Natural killer cell (primary cell): ENCODE data around the gene JPH2. TPM values are rescaled to one million over a fixed set of nuclear protein-coding genes. Genes with fewer than 3 reads are reported as not detected.

Experiments used
- ATAC-seq, 3 donors: fragments of 150-1000 bp in 2 of 3; fragments of 200-7000 bp in 1 of 3; cut with Tn5 transposase; 1 replicate in 1 of 3; 2 replicates in 2 of 3; pipeline ENCODE4 v1.10.0; 2021; ENCODE audit warnings: mild to moderate bottlenecking in 2 of 3, moderate library complexity in 2 of 3
- DNase-seq, 2 donors: peaks; one replicate each; pipeline versions ENCODE4 v3.0.0 to v3.0.0-alpha.2; 2013 to 2021; ENCODE audit warnings: mixed read lengths in 1 of 2
- H3K27ac ChIP-seq: one replicate; pipeline ENCODE4 v1.5.1; 2013; ENCODE audit warnings: mild to moderate bottlenecking, low read length
- H3K27me3 ChIP-seq: one replicate; pipeline ENCODE4 v1.6.1; 2013; ENCODE audit warnings: low read length; ENCODE audit not compliant: control insufficient read depth, insufficient read depth
- H3K36me3 ChIP-seq: one replicate; pipeline ENCODE4 v1.6.1; 2013; ENCODE audit warnings: low read length; ENCODE audit not compliant: control insufficient read depth, insufficient read depth
- H3K4me1 ChIP-seq: one replicate; pipeline ENCODE4 v1.6.1; 2013; ENCODE audit warnings: low read length; ENCODE audit not compliant: control insufficient read depth, insufficient read depth
- H3K4me3 ChIP-seq: one replicate; pipeline ENCODE4 v1.5.1; 2013; ENCODE audit warnings: low read length
- H3K9me3 ChIP-seq: one replicate; pipeline ENCODE4 v1.6.1; 2013; ENCODE audit warnings: low read length; ENCODE audit not compliant: control insufficient read depth, insufficient read depth
- H3K27ac Mint-ChIP-seq, 2 donors: one replicate each; pipeline ENCODE4 v1.8.0; 2022; ENCODE audit warnings: mild to moderate bottlenecking in 2 of 2, mixed read lengths in 2 of 2, moderate library complexity in 1 of 2
- H3K27me3 Mint-ChIP-seq, 2 donors: one replicate each; pipeline ENCODE4 v1.8.0; 2022; ENCODE audit warnings: low read depth in 2 of 2, mixed read lengths in 2 of 2
- H3K36me3 Mint-ChIP-seq: one replicate; pipeline ENCODE4 v1.8.0; 2022; ENCODE audit warnings: mixed read lengths
- H3K4me1 Mint-ChIP-seq, 2 donors: one replicate each; pipeline ENCODE4 v1.8.0; 2022; ENCODE audit warnings: mixed read lengths in 2 of 2
- H3K4me3 Mint-ChIP-seq: one replicate; pipeline ENCODE4 v1.8.0; 2022; ENCODE audit warnings: mild to moderate bottlenecking, moderate library complexity, mixed read lengths
- H3K9me3 Mint-ChIP-seq, 2 donors: one replicate each; pipeline ENCODE4 v1.8.0; 2022; ENCODE audit warnings: mixed read lengths in 2 of 2
- WGBS: methylation state at CpG from one replicate; pipeline ENCODE4 v1.1.7; 2013; ENCODE audit warnings: missing lambda C conversion rate; ENCODE audit not compliant: insufficient coverage; 5-methylcytosine and 5-hydroxymethylcytosine counted together
- intact Hi-C: fragments of 100-400 bp; cut with micrococcal nuclease; formaldehyde crosslinking; loops from one replicate; pipeline ENCODE4 v1.14.2; 2022
- total RNA-seq, 4 donors: library from RNA; stranded (reverse); fragments of 120-200 nt in 1 of 4; gene quantifications; one replicate each; pipeline versions ENCODE4 v1.2.3 to v1.2.4, GENCODE V29; 2013 to 2022
- TF ChIP-seq, protein P1 (sequence below): fragments of 200-600 bp; IDR thresholded peaks from one replicate; pipeline ENCODE4 v1.8.0; 2022; ENCODE audit warnings: antibody characterized with exemption

JPH2 gene
- total RNA-seq, 3 donors from 2014 or later (not counting 1 experiment from before 2014, with no cell fraction given) = not detected

- Histone ChIP-seq H3K36me3 (no peaks in the 10 kb centered on the region), H3K27me3 (no peaks in the 10 kb centered on the region), H3K27ac (no peak overlapping the region), H3K4me1 (no peaks in the 10 kb centered on the region), H3K9me3 (no peaks in the 10 kb centered on the region), H3K4me3 (no peak overlapping the region)
- TF ChIP-seq, protein P1, sequence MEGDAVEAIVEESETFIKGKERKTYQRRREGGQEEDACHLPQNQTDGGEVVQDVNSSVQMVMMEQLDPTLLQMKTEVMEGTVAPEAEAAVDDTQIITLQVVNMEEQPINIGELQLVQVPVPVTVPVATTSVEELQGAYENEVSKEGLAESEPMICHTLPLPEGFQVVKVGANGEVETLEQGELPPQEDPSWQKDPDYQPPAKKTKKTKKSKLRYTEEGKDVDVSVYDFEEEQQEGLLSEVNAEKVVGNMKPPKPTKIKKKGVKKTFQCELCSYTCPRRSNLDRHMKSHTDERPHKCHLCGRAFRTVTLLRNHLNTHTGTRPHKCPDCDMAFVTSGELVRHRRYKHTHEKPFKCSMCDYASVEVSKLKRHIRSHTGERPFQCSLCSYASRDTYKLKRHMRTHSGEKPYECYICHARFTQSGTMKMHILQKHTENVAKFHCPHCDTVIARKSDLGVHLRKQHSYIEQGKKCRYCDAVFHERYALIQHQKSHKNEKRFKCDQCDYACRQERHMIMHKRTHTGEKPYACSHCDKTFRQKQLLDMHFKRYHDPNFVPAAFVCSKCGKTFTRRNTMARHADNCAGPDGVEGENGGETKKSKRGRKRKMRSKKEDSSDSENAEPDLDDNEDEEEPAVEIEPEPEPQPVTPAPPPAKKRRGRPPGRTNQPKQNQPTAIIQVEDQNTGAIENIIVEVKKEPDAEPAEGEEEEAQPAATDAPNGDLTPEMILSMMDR = no peak
- H3K27me3 Mint-ChIP-seq = peaks cover 5 to 14% of the 10 kb centered on the region in 2 donors
- ATAC-seq = peak; percentile 47 to 73 (median 60)
- intact Hi-C loops = no loop called here
- H3K36me3 Mint-ChIP-seq = no peaks in the 10 kb centered on the region
- peaks cover 0 to 4% of the 10 kb centered on the region in 2 donors for H3K4me1 Mint-ChIP-seq
- no peak overlapping the region for H3K4me3 Mint-ChIP-seq
- WGBS = 77% methylated on average over 7 of the region's 8 CpGs
- H3K27ac Mint-ChIP-seq = no peak overlapping the region
- DNase-seq = no peak
- no peaks in the 10 kb centered on the region for H3K9me3 Mint-ChIP-seq
These were observed 51.4 kb downstream of the JPH2 start for GRCh38 chr20:44135417-44136204.

- no peak overlapping the region for H3K4me3 Mint-ChIP-seq
- no peak overlapping the region for H3K4me3 ChIP-seq
- H3K4me1 ChIP-seq = no peaks in the 10 kb centered on the region
- ATAC-seq = peak; percentile 20 to 41 (median 27)
- no peaks in the 10 kb centered on the region for H3K9me3 ChIP-seq
- H3K36me3 Mint-ChIP-seq = no peaks in the 10 kb centered on the region
- peaks cover 7 to 12% of the 10 kb centered on the region in 2 donors for H3K27me3 Mint-ChIP-seq
- no peaks in the 10 kb centered on the region for H3K36me3 ChIP-seq
- no peaks in the 10 kb centered on the region for H3K9me3 Mint-ChIP-seq
- no peak for DNase-seq
- intact Hi-C loops = no loop called here
- TF ChIP-seq, protein P1 = no peak
- H3K27me3 ChIP-seq = no peaks in the 10 kb centered on the region
- peaks cover 0 to 4% of the 10 kb centered on the region in 2 donors for H3K4me1 Mint-ChIP-seq
- no peak overlapping the region for H3K27ac ChIP-seq
- no peak overlapping the region for H3K27ac Mint-ChIP-seq
- 43% methylated on average over 3 of the region's 3 CpGs for WGBS
These were observed 52.0 kb downstream of the JPH2 start for GRCh38 chr20:44135012-44135412.

DNA sequence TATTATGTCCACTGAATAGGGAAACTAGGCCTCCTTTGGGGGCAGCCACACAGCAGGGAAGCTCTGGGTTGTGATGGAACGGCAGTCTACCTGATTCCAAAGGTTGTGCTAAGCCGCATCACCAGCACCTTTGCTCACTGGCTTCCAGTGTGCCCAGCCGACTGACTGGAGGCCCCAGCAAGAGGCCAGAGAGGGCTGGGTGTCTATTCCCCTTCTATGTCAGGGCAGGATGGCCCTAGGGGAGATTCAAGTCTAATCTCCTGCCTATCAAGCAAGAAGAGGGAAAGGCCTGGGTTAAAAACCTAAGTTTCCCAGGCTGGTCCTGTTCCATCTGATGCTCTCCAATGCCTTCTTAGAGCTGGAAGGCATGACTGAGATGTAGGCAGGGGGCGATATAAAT is 53.6 kb downstream of the JPH2 start:
- no peak for DNase-seq
- no peaks in the 10 kb centered on the region for H3K27me3 ChIP-seq
- H3K36me3 Mint-ChIP-seq = no peaks in the 10 kb centered on the region
- H3K4me3 ChIP-seq = no peak overlapping the region
- no peaks in the 10 kb centered on the region for H3K4me1 ChIP-seq
- no peaks in the 10 kb centered on the region for H3K36me3 ChIP-seq
- intact Hi-C loops = no loop called here
- H3K9me3 ChIP-seq = no peaks in the 10 kb centered on the region
- ATAC-seq = peak in 1 of 3 donors; percentile 21
- no peak overlapping the region for H3K4me3 Mint-ChIP-seq
- peaks cover 0 to 4% of the 10 kb centered on the region in 2 donors for H3K4me1 Mint-ChIP-seq
- TF ChIP-seq, protein P1 = no peak
- 91% methylated on average over 3 of the region's 4 CpGs for WGBS
- no peaks in the 10 kb centered on the region for H3K9me3 Mint-ChIP-seq
- no peak overlapping the region for H3K27ac ChIP-seq
- H3K27ac Mint-ChIP-seq = peak overlapping the region in 1 of 2 donors; percentile 43
- peaks cover 0 to 4% of the 10 kb centered on the region in 2 donors for H3K27me3 Mint-ChIP-seq
